HK-2 (cell line): Measurements from ENCODE around the gene PDZK1IP1.

Experiments
- DNase-seq: peaks from one replicate; pipeline ENCODE4 v3.0.0-alpha.2; 2018; ENCODE audit not compliant: unreplicated experiment

The PDZK1IP1 gene

GRCh38 chr1:47189844-47190508 is at the start of gene PDZK1IP1:
PDZK1IP1 (minus strand) TSS chr1:47190036; CDS start chr1:47189932, 104 bp downstream.
- DNase-seq = peak; percentile 96

DNA sequence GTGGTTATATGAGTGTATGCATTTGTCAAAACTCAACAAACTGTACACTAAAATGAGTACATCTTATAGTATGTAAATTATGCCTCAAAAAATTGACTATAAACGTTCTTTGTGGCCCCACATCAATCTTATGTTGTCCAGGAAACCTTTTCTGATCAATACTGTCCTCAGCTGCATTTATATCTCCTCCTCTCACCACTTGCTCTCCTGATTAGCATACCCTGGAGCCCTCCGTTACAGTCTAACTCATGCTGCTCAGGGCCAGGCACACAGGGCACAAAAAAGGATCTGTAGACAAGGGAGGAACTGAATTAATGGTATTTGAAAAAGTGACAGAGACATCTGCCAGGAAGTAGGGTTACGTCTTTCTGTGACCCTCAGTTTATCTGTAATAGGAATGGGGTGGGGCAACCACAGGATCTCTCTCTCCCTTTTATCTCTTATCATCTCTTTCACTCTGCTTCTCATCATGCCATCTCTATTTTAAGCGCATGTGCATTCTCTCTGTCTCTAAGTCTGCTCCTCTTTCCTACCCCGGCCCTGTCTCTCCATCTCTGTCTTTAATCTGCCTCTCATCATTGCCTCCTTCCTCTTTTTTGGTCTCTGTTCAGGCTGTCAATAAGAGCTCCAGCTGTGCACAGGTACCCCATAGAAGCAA is 49.2 kb upstream of the PDZK1IP1 start:
- no peak for DNase-seq

DNA sequence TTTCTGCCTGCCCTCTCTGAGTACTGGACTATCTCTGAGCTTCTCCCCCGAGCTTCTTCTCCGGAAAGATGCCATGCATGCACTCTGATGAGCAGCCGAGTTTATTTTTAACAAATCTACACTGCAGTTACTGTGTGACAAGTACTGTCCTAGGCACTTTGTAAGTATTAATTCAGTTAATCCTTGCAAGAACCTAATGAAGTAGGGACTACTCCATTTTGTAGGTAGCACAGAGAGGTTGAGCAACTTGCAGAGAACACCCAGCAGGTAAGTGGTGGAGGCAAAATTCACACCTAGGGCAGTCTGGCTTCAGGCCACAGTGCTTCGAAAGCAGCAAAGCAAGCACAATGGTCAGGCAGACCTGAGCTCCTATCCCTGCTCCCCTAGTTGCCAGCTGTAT is 46.0 kb upstream of the PDZK1IP1 start:
- no peak for DNase-seq

- no peak for DNase-seq
Measured at GRCh38 chr1:47235241-47235681, 45.4 kb upstream of the PDZK1IP1 start.

DNA sequence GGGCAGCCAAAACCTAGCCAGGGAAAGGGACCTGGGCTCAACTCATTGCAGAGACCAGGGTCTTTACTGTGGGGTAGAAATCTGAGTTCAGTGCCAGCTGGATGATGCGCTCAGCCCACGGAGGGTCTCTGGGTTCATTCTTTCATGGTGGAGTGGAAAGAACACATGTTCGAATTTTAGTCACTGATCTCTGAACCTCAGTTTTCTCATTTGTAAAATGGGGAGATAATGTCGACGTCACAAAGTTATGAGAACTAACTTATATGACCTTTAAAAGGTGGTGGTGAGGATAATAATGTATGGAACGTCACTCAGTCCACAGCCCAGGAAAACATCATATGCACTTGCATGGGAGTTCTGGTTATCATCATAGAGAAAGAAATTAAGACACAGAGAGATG is 43.4 kb upstream of the PDZK1IP1 start:
- no peak for DNase-seq

DNA sequence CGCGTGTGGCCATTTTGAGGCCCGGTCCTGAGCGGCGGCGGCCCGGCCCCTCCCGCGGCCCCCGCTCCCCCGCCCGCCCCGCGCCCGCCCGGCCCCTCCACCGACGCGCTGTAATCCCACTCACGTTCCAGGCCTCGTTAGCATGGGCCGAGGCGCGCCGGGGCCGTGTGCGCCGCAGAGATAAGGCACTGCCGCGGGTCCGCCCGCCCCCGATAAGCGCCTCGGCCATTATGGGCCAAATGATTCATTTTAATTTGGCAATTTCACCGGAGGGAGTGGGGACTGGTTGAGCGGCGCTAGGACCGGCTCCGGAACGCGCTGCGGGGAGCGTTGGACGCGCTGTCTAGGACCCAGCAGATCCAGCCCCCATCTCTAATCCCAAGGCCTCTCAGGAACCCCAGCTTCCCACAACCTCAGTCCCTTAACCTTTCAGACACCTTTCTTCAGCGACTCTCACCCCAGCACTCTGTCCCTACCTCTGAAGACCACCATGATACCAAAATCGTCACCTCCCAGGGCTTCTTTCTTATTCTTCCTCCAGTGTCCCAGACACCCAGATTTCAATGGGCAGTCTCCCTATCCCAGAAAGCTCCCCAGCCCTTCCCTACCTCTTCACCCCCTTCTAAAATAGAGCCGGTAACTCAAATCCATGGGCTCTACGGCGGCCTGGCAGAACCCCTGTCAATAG is 42.5 kb upstream of the PDZK1IP1 start, which contains the start of gene TAL1:
TSS of gene TAL1 (minus strand) at position 39 of the 688 bp plus-strand sequence. CDS start 6,337 bp downstream, outside the sequence.
- no peak for DNase-seq

DNA sequence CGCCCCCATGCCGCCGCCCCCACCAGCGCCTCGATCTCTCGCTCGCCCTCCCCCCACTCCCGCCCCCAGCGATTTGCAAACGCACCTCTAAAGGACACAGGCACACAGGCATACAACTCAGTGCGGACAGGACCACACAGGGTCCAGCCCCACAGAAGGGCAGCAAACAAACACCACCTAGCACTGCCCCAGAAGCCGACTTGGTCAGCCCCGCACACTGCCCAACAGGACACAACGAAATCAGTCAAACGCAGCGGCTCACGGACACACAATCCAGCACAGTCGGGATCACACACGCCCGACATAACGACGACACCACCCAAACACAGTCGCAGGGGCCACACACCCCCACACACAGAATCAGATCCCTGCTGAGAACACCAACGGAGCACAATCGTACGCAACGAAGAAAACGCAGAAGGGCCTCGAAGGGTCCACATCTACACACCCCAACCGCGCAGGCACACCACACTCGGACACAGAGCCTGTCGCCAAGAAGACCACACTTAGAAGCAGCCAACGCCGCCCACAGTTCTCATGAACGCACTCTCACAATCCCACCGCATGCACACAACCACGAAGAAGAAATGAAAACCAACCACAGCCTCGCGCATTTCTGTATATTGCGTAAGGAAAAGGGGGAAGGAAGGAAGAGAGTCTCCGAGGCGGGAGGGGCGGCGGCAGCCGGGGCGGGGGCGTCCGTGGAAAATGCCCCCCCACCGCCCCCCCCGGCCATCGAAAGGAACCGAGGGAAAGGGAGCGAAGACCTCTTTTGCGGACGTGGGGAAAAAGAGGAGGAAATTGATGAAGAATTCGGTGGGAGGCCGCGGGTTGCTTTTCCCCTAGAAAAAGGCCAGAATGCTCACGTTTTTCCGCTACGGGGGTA is 41.7 kb upstream of the PDZK1IP1 start:
- DNase-seq = peak; percentile 39

GRCh38 chr1:47230692-47231300 is 41.0 kb upstream of the PDZK1IP1 start:
- peak; percentile 33 for DNase-seq

GRCh38 chr1:47229886-47230691 is 40.3 kb upstream of the PDZK1IP1 start:
- DNase-seq = peak; percentile 25

DNA sequence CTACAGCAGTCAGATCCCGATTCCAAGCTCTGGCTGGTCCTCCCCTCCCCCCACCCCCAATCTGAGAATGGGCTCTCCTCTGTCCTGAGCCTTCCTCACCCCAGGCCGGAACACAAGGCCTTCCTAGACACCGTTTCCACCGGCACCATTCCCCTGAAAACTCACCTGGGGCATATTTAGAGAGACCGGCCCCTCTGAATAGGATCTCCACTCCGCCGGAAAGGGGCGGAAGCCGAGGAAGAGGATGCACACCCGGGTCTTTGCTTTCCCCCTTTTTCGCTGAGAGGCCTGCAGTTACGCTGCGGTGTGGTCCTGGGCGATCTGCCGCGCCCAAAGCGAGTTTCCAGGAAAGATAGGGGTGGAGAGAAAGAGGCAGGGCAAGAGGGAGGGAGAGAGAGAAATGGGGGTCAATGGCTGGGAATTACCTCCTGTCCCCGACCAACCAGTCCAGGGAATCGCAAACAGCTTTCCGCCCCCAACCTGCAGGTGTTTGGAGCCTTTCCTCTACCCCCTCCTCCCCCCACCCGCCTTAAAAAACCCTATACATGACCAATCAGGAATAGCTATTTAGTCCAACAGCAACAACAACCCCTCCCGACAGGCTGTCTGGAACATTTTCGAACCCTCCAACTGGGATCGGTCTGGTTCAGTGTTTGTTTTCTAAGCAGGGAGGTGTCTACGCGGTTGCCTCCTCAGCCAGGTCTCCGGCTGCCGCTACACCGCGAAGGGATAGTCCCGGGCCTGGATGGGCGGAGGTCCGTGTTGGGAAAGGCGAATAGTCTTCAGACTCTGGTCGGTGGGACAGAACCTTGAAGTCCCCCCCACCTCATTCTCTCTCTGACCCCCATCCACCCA is 39.4 kb upstream of the PDZK1IP1 start:
- no peak for DNase-seq

DNA sequence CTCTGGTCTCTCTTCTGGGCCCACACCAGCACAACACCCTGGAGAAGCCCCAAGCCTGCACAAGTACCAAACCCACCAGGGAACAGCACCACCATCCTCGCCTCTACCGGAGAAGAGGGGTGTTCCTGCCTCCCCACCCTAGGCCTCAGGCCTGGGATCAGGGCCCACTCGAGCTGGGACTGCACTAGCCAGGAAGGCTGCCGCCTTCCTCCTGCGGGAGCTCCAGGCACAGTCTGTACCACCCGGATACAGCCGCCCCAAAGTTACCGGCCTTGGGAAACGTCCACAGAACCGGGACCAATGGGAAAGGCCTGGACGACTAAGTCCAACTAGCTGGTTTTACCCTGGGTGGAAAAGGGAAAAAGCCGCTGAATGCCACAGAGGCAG is 38.8 kb upstream of the PDZK1IP1 start:
- DNase-seq = no peak

GRCh38 chr1:47227341-47228232 is 37.8 kb upstream of the PDZK1IP1 start:
- DNase-seq = no peak

- no peak for DNase-seq
Measured at GRCh38 chr1:47226839-47227215, 37.0 kb upstream of the PDZK1IP1 start.

- DNase-seq = no peak
Measured at GRCh38 chr1:47226121-47226838, 36.4 kb upstream of the PDZK1IP1 start.

DNA sequence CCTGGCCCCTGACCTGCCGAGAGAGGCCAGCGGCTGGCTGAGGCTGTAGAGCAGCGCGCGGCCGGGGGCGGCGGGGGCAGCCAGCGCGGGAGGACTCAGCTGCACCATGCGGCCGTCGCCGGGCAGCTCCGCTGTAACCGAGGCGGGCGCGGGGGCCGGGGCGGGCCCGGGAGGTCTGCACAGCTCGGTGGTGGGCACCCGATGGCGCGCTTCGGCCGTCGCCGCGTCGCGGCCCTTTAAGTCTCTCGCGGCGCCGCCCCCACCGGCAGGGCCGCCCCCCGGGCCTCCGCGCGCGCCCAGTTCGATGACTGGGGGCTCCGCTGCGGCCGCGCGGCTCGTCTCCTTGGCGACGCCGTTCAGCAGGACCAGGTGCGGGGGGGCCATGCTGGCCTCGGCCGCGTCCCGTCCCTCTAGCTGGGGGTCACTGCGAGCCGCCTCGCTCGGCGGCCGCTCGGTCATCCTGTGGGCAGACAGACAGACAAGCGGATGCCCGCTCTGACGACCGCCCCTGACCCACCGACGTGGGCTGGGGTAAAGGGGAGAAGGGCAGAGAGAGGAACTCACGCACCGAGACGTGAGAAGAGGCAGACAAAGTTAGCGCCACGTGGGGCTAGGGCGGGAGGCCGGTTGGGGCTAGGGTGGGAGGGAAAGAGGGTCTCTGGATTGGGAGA is 35.7 kb upstream of the PDZK1IP1 start:
- DNase-seq = no peak

GRCh38 chr1:47224676-47225399 is 35.0 kb upstream of the PDZK1IP1 start:
- DNase-seq = no peak
